IMR-90 (cell line): ENCODE results near the gene CD96. TPM values are rescaled to one million over a fixed set of nuclear protein-coding genes. Genes with fewer than 3 reads are reported as not detected.
A peak's percentile ranks its signal among the peaks of the same experiment; 100 is the strongest.

ENCODE experiments used
- ATAC-seq: fragments of 200-7000 bp; cut with Tn5 transposase; 2 replicates; pipeline ENCODE4 v1.9.1; 2020; ENCODE audit warnings: low read depth, mild to moderate bottlenecking, moderate library complexity
- BruUV-seq: library from RNA; stranded (reverse); fragments of 400-500 nt; replicated peaks from 2 replicates; lab custom pipeline; 2021; lab: Mats Ljungman, UMichigan
- CTCF ChIA-PET: fragments of 300-600 bp; formaldehyde crosslinking; extraction: SDS; loops from one replicate; lab custom pipeline; 2021; ENCODE audit warnings: antibody characterized with exemption; lab: Yijun Ruan, JAX
- POLR2A ChIA-PET: fragments of 300-600 bp; sonication (Branson Sonifier 250); formaldehyde crosslinking; loops from one replicate; lab custom pipeline; 2022; ENCODE audit warnings: antibody characterized with exemption; ENCODE audit not compliant: unreplicated experiment; lab: Charles Lee
- DNase-seq: peaks from one replicate; pipeline ENCODE4 v3.0.0; 2013
- H2AFZ ChIP-seq: replicated peaks from 2 replicates; pipeline ENCODE3; 2013; ENCODE audit warnings: low read length, mild to moderate bottlenecking; ENCODE audit not compliant: poor library complexity
- H2AK5ac ChIP-seq: 2 replicates; pipeline ENCODE4 v1.6.1; 2013; ENCODE audit warnings: low read depth, low read length, inconsistent platforms
- H2AK9ac ChIP-seq: replicated peaks from 2 replicates; pipeline ENCODE3; 2013; ENCODE audit warnings: mild to moderate bottlenecking, low read depth, low read length, moderate library complexity; ENCODE audit not compliant: poor library complexity
- H2BK120ac ChIP-seq: 2 replicates; pipeline ENCODE4 v1.6.1; 2013; ENCODE audit warnings: low read depth, low read length, inconsistent platforms
- H2BK15ac ChIP-seq: 3 replicates; pipeline ENCODE4 v1.6.1; 2013; ENCODE audit warnings: low read depth, low read length, inconsistent platforms
- H2BK20ac ChIP-seq: 2 replicates; pipeline ENCODE4 v1.6.1; 2013; ENCODE audit warnings: low read depth, mild to moderate bottlenecking, inconsistent platforms, low read length, moderate library complexity
- H2BK5ac ChIP-seq: 2 replicates; pipeline ENCODE4 v1.6.1; 2013; ENCODE audit warnings: mild to moderate bottlenecking, low read depth, low read length, inconsistent platforms; ENCODE audit not compliant: poor library complexity, severe bottlenecking
- H3K14ac ChIP-seq: replicated peaks from 2 replicates; pipeline ENCODE4 v1.6.1; 2013; ENCODE audit warnings: low read depth, low read length, inconsistent platforms
- H3K18ac ChIP-seq: 2 replicates; pipeline ENCODE4 v1.6.1; 2013; ENCODE audit warnings: low read depth, low read length, control low read depth
- H3K23ac ChIP-seq: 2 replicates; pipeline ENCODE4 v1.6.1; 2013; ENCODE audit warnings: low read depth, low read length, inconsistent platforms
- H3K27ac ChIP-seq: 2 replicates; pipeline ENCODE4 v1.5.1; 2013; ENCODE audit warnings: mild to moderate bottlenecking, control low read depth, low read length; ENCODE audit not compliant: insufficient read depth
- H3K27me3 ChIP-seq: 2 replicates; pipeline ENCODE4 v1.6.1; 2013; ENCODE audit warnings: low read length; ENCODE audit not compliant: control insufficient read depth, insufficient read depth
- H3K36me3 ChIP-seq: 2 replicates; pipeline ENCODE4 v1.6.1; 2013; ENCODE audit warnings: low read length, mixed read lengths; ENCODE audit not compliant: control insufficient read depth, insufficient read depth
- H3K4ac ChIP-seq: 2 replicates; pipeline ENCODE4 v1.6.1; 2013; ENCODE audit warnings: low read depth, low read length, inconsistent platforms
- H3K4me1 ChIP-seq: 2 replicates; pipeline ENCODE4 v1.6.1; 2013; ENCODE audit warnings: low read length, mixed read lengths; ENCODE audit not compliant: control insufficient read depth, insufficient read depth
- H3K4me2 ChIP-seq: 2 replicates; pipeline ENCODE4 v1.6.1; 2013; ENCODE audit warnings: low read depth, mild to moderate bottlenecking, control low read depth, low read length, moderate library complexity
- H3K4me3 ChIP-seq: 2 replicates; pipeline ENCODE4 v1.5.1; 2013; ENCODE audit warnings: low read depth, mild to moderate bottlenecking, control low read depth, low read length, moderate library complexity; ENCODE audit not compliant: insufficient read depth
- H3K56ac ChIP-seq: 2 replicates; pipeline ENCODE4 v1.6.1; 2013; ENCODE audit warnings: low read length, inconsistent platforms; ENCODE audit not compliant: insufficient read depth; ENCODE audit errors: extremely low read depth
- H3K79me1 ChIP-seq, 2 experiments: 2 replicates each; pipeline ENCODE4 v1.6.1; 2013; ENCODE audit warnings: low read length in 2 of 2, inconsistent platforms in 1 of 2, low read depth in 1 of 2
- H3K9ac ChIP-seq: 2 replicates; pipeline ENCODE4 v1.6.1; 2013; ENCODE audit warnings: low read depth, low read length, control low read depth
- H3K9me1 ChIP-seq: 2 replicates; pipeline ENCODE4 v1.6.1; 2013; ENCODE audit warnings: low read length, inconsistent platforms; ENCODE audit not compliant: insufficient read depth
- H3K9me3 ChIP-seq: 2 replicates; pipeline ENCODE4 v1.6.1; 2013; ENCODE audit warnings: low read length; ENCODE audit not compliant: control insufficient read depth, insufficient read depth
- H4K20me1 ChIP-seq: 2 replicates; pipeline ENCODE4 v1.6.1; 2013; ENCODE audit warnings: low read length, inconsistent platforms; ENCODE audit not compliant: insufficient read depth
- H4K5ac ChIP-seq: 2 replicates; pipeline ENCODE4 v1.6.1; 2013; ENCODE audit warnings: mild to moderate bottlenecking, low read depth, low read length, control low read depth
- H4K8ac ChIP-seq, 2 experiments: 2 replicates each; pipeline ENCODE4 v1.6.1; 2013; ENCODE audit warnings: low read depth in 2 of 2, low read length in 2 of 2, control low read depth in 1 of 2, inconsistent platforms in 1 of 2
- H4K91ac ChIP-seq: 2 replicates; pipeline ENCODE4 v1.6.1; 2013; ENCODE audit warnings: low read depth, low read length, inconsistent platforms; ENCODE audit not compliant: insufficient read depth
- ELK1 ChIP-seq: fragments of 150-350 bp; IDR thresholded peaks from 2 replicates; pipeline ENCODE4 v1.6.1; 2016; ENCODE audit warnings: low read depth, mild to moderate bottlenecking, low read length, moderate library complexity, borderline replicate concordance
- MAFK ChIP-seq: IDR thresholded peaks from 2 replicates; pipeline ENCODE4 v1.6.1; 2012; ENCODE audit warnings: low read depth, low read length, improper control_type of control experiment
- MAZ ChIP-seq: IDR thresholded peaks from 2 replicates; pipeline ENCODE4 v1.6.1; 2012; ENCODE audit warnings: low read depth, mild to moderate bottlenecking, low read length, improper control_type of control experiment, moderate library complexity, borderline replicate concordance
- WGBS, 2 experiments: methylation state at CpG; one replicate each; pipeline versions ENCODE4 v1.1.5 to v1.1.7; 2013; ENCODE audit warnings: missing lambda C conversion rate in 2 of 2; ENCODE audit not compliant: insufficient read length in 1 of 2; ENCODE audit errors: extremely low coverage in 2 of 2; 5-methylcytosine and 5-hydroxymethylcytosine counted together
- dilution Hi-C: fragments of 300-500 bp; cut with HindIII; formaldehyde crosslinking; loops from one replicate; pipeline ENCODE4 v1.14.3; 2018; ENCODE audit warnings: low sequenced_read_pairs; ENCODE audit not compliant: unreplicated experiment
- in situ Hi-C: fragments of 300-500 bp; cut with MboI; formaldehyde crosslinking; loops from 3 replicates; pipeline ENCODE4 v1.14.3; 2019; ENCODE audit warnings: low sequenced_read_pairs, inconsistent platforms, mixed read lengths
- intact Hi-C: fragments of 100-400 bp; cut with micrococcal nuclease; formaldehyde crosslinking; loops from 2 replicates; pipeline ENCODE4 v1.10.0; 2022
- polyA plus RNA-seq, 3 experiments: library from polyadenylated mRNA; depleted of rRNA; stranded (reverse); fragments of >200 nt; gene quantifications; 2 replicates each; pipeline ENCODE4 v1.2.3, GENCODE V29; 2012; ENCODE audit warnings: low replicate concordance in 1 of 3
- total RNA-seq: library from RNA; depleted of rRNA; stranded (reverse); fragments of >200 nt; gene quantifications from 2 replicates; pipeline ENCODE4 v1.2.3, GENCODE V29; 2012

Gene CD96
- total and polyA plus RNA-seq, 2 of the 4 experiments (the other 2 are of a cell fraction) = 0.05 to 0.18 TPM

GRCh38 chr3:111619833-111620232 is 77.8 kb downstream of the CD96 start:
- H3K23ac ChIP-seq = no peak overlapping the region; the same call in 1 of the 2 replicates

More at GRCh38 chr3:111619833-111620232, 77.8 kb downstream of the CD96 start:
- H2AK5ac ChIP-seq = no peak overlapping the region
- peak overlapping the region; percentile 31; the same call in 1 of the 2 replicates for H4K91ac ChIP-seq
- DNase-seq (peak; percentile 21), ATAC-seq (no peak)
- H4K20me1 ChIP-seq = no peaks in the 10 kb centered on the region
- H3K14ac ChIP-seq = no peak overlapping the region
- peak overlapping the region; percentile 47 for H2AK9ac ChIP-seq
- no peaks in the 10 kb centered on the region for H3K4me1 ChIP-seq
- H2AFZ ChIP-seq = peak overlapping the region; percentile 29
- H3K9me3 ChIP-seq = no peaks in the 10 kb centered on the region; the same call in 1 of the 2 replicates
- H2BK5ac ChIP-seq = no peak overlapping the region
- H3K9ac ChIP-seq = no peak overlapping the region
- no peak overlapping the region for H2BK15ac ChIP-seq
- no peak overlapping the region; the same call in 1 of the 2 replicates for H2BK20ac ChIP-seq
- in situ Hi-C loops = no loop called here
- no peak overlapping the region for H3K4ac ChIP-seq
- H3K9me1 ChIP-seq = peaks cover 3% of the 10 kb centered on the region; the same call in 1 of the 2 replicates
- H3K27me3 ChIP-seq = no peaks in the 10 kb centered on the region
- no peak overlapping the region for H4K5ac ChIP-seq
- H3K79me1 ChIP-seq = no peaks in the 10 kb centered on the region
- H4K8ac ChIP-seq = no peak overlapping the region
- BruUV-seq = no TSS peak
- dilution Hi-C loops = no loop called here
- H3K4me2 ChIP-seq = no peak overlapping the region
- H2BK120ac ChIP-seq = no peak overlapping the region
- TF ChIP-seq ELK1 = no peak
- TF ChIP-seq MAFK = no peak
- TF ChIP-seq MAZ = no peak
- no peak overlapping the region for H3K4me3 ChIP-seq
- no peak overlapping the region for H3K27ac ChIP-seq
- H3K36me3 ChIP-seq = no peaks in the 10 kb centered on the region
- H3K56ac ChIP-seq = no peak overlapping the region
- intact Hi-C loops = loop anchor here (2.0 kb wide), 1 partner anchor 41 kb away; no protein-coding TSS in a partner anchor
- POLR2A ChIA-PET = no interaction called here
- CTCF ChIA-PET = interaction anchor here (0.6 to 0.8 kb wide), 3 partner anchors 19 to 1786 kb away, joined by 3 to 5 read pairs (median 3); no protein-coding TSS in a partner anchor
- 100% methylated on average over 1 of the region's 3 CpGs; no CpG with 5 or more reads in 1 of the 2 experiments for WGBS, 2 experiments
- no peak overlapping the region for H3K18ac ChIP-seq
